K562 (cell line): ENCODE results near the gene MAN1A1. TPM values are rescaled to one million over a fixed set of nuclear protein-coding genes. Genes with fewer than 3 reads are reported as not detected.
A peak's percentile ranks its signal among the peaks of the same experiment; 100 is the strongest.

Experiments
- CCAR2 ChIP-seq: fragments of 200-400 bp; formaldehyde crosslinking; IDR thresholded peaks from 2 replicates; pipeline ENCODE4 v1.6.1; 2017; ENCODE audit warnings: mild to moderate bottlenecking, low read depth, low read length
- HDAC6 ChIP-seq: IDR thresholded peaks from 2 replicates; pipeline ENCODE4 v1.6.1; 2012; ENCODE audit warnings: low read depth, mild to moderate bottlenecking, control low read depth, inconsistent platforms, low read length, moderate library complexity
- HDGF ChIP-seq: fragments of 450-650 bp; IDR thresholded peaks from 2 replicates; pipeline ENCODE4 v1.6.1; 2016
- HNRNPLL ChIP-seq: fragments of 200-400 bp; formaldehyde crosslinking; IDR thresholded peaks from 2 replicates; pipeline ENCODE4 v1.6.1; 2017; ENCODE audit warnings: low read length, low read depth, mild to moderate bottlenecking; ENCODE audit not compliant: poor library complexity, severe bottlenecking
- KAT7 ChIP-seq: sonication (generic); formaldehyde crosslinking; IDR thresholded peaks from 2 replicates; pipeline ENCODE4 v1.8.0; 2022; ENCODE audit warnings: missing genetic modification reagents, mild to moderate bottlenecking, borderline replicate concordance
- MNT ChIP-seq, 2 experiments: fragments of 450-650 bp; conservative IDR thresholded peaks; 2 replicates each; pipeline ENCODE4 v1.6.1; 2017; ENCODE audit warnings: mild to moderate bottlenecking in 2 of 2, moderate library complexity in 2 of 2
- PML ChIP-seq: IDR thresholded peaks from 2 replicates; pipeline ENCODE4 v1.6.1; 2012; ENCODE audit warnings: low read length, inconsistent platforms
- RBM34 ChIP-seq: fragments of 200-400 bp; formaldehyde crosslinking; IDR thresholded peaks from 2 replicates; pipeline ENCODE4 v1.6.1; 2018; ENCODE audit warnings: low read length, borderline replicate concordance; ENCODE audit not compliant: insufficient read depth
- SRSF1 ChIP-seq: fragments of 200-400 bp; formaldehyde crosslinking; IDR thresholded peaks from 2 replicates; pipeline ENCODE4 v1.6.1; 2017; ENCODE audit warnings: mild to moderate bottlenecking, low read depth, low read length, moderate library complexity
- SRSF7 ChIP-seq: fragments of 200-400 bp; formaldehyde crosslinking; optimal IDR thresholded peaks from 2 replicates; pipeline ENCODE3; 2017; ENCODE audit warnings: mild to moderate bottlenecking, low read depth, low read length
- ZBTB1 ChIP-seq: sonication (generic); formaldehyde crosslinking; IDR thresholded peaks from 2 replicates; pipeline ENCODE4 v1.8.1; 2023; ENCODE audit warnings: missing genetic modification reagents, low read depth, mild to moderate bottlenecking, borderline replicate concordance
- ZBTB17 ChIP-seq: fragments of 450-650 bp; formaldehyde crosslinking; IDR thresholded peaks from 2 replicates; pipeline ENCODE4 v1.4.0; 2020; ENCODE audit warnings: mild to moderate bottlenecking
- ZFP36 ChIP-seq: fragments of 150-350 bp; IDR thresholded peaks from 2 replicates; pipeline ENCODE4 v1.6.1; 2018; ENCODE audit warnings: low read length, low read depth; ENCODE audit not compliant: partially characterized antibody
- ZNF263 ChIP-seq: sonication (generic); formaldehyde crosslinking; IDR thresholded peaks from 2 replicates; pipeline ENCODE4 v1.8.0; 2022; ENCODE audit warnings: mild to moderate bottlenecking, missing genetic modification reagents, borderline replicate concordance
- polyA plus RNA-seq, 8 experiments: library from polyadenylated mRNA; depleted of rRNA in 4 of 8; stranded (reverse) in 5 of 8; unstranded in 3 of 8; fragments of >200 nt; fragmentation: Nextera tagmentation in 2 of 8; fragmentation: Illumina TruSeq in 1 of 8; extraction: Ambion mirVana in 2 of 8; extraction: Trizol in 1 of 8; gene quantifications; 2 replicates each; pipeline versions ENCODE4 v1.2.1 to v1.2.3, GENCODE V29; 2011 to 2014; ENCODE audit warnings: inconsistent platforms in 1 of 8, missing spikeins in 1 of 8
- total RNA-seq, 7 experiments: library from RNA; depleted of rRNA in 6 of 7; stranded (reverse); fragments of >200 nt in 6 of 7; fragmentation: Illumina TruSeq in 2 of 7; extraction: Trizol in 2 of 7; gene quantifications; 2 replicates each; pipeline versions ENCODE4 v1.2.1 to v1.2.3, GENCODE V29; 2011 to 2021; ENCODE audit warnings: low replicate concordance in 1 of 7
- TF ChIP-seq, protein P1 (sequence below): fragments of 200-800 bp; sonication (Bioruptor generic); IDR thresholded peaks from 2 replicates; pipeline ENCODE4 v1.6.1; 2017; ENCODE audit warnings: missing genetic modification characterization, missing compliant biosample characterization
- TF ChIP-seq, protein P2 (sequence below), 2 experiments: fragments of 450-650 bp in 1 of 2; sonication (generic) in 1 of 2; formaldehyde crosslinking in 1 of 2; IDR thresholded peaks in 1 of 2; conservative IDR thresholded peaks in 1 of 2; 2 replicates each; pipeline versions ENCODE4 v1.6.1 to v1.8.1; 2016 to 2023; ENCODE audit warnings: mild to moderate bottlenecking in 2 of 2, moderate library complexity in 2 of 2, inconsistent platforms in 1 of 2, missing genetic modification reagents in 1 of 2
- TF ChIP-seq, protein P3 (sequence below): conservative IDR thresholded peaks from 2 replicates; pipeline ENCODE4 v1.6.1; 2011; ENCODE audit warnings: low read depth, mild to moderate bottlenecking, low read length; ENCODE audit not compliant: control insufficient read depth
- TF ChIP-seq, protein P4 (sequence below): IDR thresholded peaks from 2 replicates; pipeline ENCODE4 v1.6.1; 2011; ENCODE audit warnings: borderline replicate concordance, low read depth, mild to moderate bottlenecking, moderate library complexity, low read length; ENCODE audit not compliant: insufficient read depth, poor library complexity, severe bottlenecking

MAN1A1 gene
- total and polyA plus RNA-seq, 9 of the 15 experiments (the other 6 are each of a cell fraction or from before 2014, with no cell fraction given), result 24.5 to 78.4 (median 59.7) TPM

DNA sequence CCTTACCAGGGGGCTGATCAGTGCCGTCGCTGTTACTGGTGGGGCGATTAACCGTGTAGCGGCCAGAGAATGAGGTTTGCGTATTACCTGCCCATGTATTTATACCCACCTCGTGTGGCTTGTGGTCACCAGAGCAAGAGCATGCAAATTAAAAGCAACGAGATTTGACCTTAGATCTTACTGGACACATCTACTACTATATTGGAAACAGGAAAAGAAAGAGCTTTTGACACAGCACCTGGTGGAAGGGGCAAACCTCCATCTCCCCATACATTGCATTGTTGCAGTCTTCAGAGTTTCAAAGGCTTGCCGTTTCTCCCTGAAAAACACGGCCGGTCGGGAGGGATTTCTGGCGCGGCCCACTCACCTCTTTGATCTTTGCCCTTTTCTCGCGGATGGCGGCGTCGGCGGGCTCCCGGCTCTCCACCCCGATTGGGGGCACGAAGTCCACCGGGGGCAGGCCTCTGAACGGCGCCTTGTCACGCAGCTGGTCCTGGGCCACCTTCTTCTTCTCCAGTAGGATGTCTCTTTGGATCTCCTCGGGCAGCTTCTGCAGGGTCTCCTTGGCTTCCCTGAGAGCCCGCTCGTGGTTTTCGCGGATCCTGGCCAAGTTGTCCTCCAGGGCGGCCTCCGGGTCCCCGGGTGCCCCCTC, 1.3 kb downstream of the MAN1A1 start (continued):
- no peak for TF ChIP-seq RBM34
- TF ChIP-seq CCAR2, result no peak
- TF ChIP-seq, protein P1, sequence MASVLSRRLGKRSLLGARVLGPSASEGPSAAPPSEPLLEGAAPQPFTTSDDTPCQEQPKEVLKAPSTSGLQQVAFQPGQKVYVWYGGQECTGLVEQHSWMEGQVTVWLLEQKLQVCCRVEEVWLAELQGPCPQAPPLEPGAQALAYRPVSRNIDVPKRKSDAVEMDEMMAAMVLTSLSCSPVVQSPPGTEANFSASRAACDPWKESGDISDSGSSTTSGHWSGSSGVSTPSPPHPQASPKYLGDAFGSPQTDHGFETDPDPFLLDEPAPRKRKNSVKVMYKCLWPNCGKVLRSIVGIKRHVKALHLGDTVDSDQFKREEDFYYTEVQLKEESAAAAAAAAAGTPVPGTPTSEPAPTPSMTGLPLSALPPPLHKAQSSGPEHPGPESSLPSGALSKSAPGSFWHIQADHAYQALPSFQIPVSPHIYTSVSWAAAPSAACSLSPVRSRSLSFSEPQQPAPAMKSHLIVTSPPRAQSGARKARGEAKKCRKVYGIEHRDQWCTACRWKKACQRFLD (CRISPR knock-in tag), result no peak
- no peak for TF ChIP-seq SRSF7
- TF ChIP-seq, protein P2, sequence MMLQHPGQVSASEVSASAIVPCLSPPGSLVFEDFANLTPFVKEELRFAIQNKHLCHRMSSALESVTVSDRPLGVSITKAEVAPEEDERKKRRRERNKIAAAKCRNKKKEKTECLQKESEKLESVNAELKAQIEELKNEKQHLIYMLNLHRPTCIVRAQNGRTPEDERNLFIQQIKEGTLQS (IDR thresholded peaks at IDR 0.05), result no peak
- TF ChIP-seq, protein P2 (CRISPR knock-in tag; conservative IDR thresholded peaks at IDR 0.05), result no peak
- TF ChIP-seq ZFP36, result no peak
- TF ChIP-seq, protein P3, sequence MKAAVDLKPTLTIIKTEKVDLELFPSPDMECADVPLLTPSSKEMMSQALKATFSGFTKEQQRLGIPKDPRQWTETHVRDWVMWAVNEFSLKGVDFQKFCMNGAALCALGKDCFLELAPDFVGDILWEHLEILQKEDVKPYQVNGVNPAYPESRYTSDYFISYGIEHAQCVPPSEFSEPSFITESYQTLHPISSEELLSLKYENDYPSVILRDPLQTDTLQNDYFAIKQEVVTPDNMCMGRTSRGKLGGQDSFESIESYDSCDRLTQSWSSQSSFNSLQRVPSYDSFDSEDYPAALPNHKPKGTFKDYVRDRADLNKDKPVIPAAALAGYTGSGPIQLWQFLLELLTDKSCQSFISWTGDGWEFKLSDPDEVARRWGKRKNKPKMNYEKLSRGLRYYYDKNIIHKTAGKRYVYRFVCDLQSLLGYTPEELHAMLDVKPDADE, result 0 out of 2 replicates have a peak, but pooled peaks have one; percentile 11
- no peak for TF ChIP-seq SRSF1
- TF ChIP-seq PML, result peak; percentile 29; the same call in 1 of the 2 replicates
- TF ChIP-seq, protein P4, sequence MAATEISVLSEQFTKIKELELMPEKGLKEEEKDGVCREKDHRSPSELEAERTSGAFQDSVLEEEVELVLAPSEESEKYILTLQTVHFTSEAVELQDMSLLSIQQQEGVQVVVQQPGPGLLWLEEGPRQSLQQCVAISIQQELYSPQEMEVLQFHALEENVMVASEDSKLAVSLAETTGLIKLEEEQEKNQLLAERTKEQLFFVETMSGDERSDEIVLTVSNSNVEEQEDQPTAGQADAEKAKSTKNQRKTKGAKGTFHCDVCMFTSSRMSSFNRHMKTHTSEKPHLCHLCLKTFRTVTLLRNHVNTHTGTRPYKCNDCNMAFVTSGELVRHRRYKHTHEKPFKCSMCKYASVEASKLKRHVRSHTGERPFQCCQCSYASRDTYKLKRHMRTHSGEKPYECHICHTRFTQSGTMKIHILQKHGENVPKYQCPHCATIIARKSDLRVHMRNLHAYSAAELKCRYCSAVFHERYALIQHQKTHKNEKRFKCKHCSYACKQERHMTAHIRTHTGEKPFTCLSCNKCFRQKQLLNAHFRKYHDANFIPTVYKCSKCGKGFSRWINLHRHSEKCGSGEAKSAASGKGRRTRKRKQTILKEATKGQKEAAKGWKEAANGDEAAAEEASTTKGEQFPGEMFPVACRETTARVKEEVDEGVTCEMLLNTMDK, result no peak
- peak; percentile 13; the same call in 1 of the 2 replicates for TF ChIP-seq KAT7 (CRISPR knock-in tag)
- no peak for TF ChIP-seq MNT (conservative IDR thresholded peaks at IDR 0.05)
- 0 out of 2 replicates have a peak, but pooled peaks have one; percentile 20 for TF ChIP-seq HDGF
- TF ChIP-seq HDAC6, result no peak
- TF ChIP-seq ZNF263 (CRISPR knock-in tag), result no peak
- no peak for TF ChIP-seq ZBTB17 (CRISPR knock-in tag)
- TF ChIP-seq HNRNPLL, result no peak
- no peak for TF ChIP-seq ZBTB1
